ENCODE data around the gene POLD3. TPM values are rescaled to one million over a fixed set of nuclear protein-coding genes. Genes with fewer than 3 reads are reported as not detected.
"Not testable (repeated sequence)": the region's sequence is repeated elsewhere in the genome, so short reads cannot be mapped to it uniquely, and the experiment has no call there.

The POLD3 gene
- polyA plus RNA-seq, 2 donors, result 6.0 to 7.2 TPM

GRCh38 chr11:74579577-74580270, 12.7 kb upstream of the POLD3 start:
- H3K27me3 ChIP-seq (ENCODE audit: control insufficient read depth in 1 of 2, insufficient read depth in 2 of 2, low read length in 2 of 2), result no peaks in the 10 kb centered on the region
- WGBS, 2 donors, result 72 to 76% methylated on average over 6 of the region's 6 CpGs
- H3K4me3 ChIP-seq (ENCODE audit: low read depth in 1 of 2, low read length in 2 of 2), result no peak overlapping the region
- no peaks in the 10 kb centered on the region for H3K9me3 ChIP-seq (ENCODE audit: control insufficient read depth in 2 of 2, insufficient read depth in 1 of 2, low read depth in 1 of 2, low read length in 1 of 2)
- H3K27ac ChIP-seq (ENCODE audit: low read depth in 2 of 2, low read length in 1 of 2), result no peak overlapping the region
- H3K36me3 ChIP-seq (ENCODE audit: control insufficient read depth in 2 of 2, insufficient read depth in 2 of 2, low read length in 1 of 2), result no peaks in the 10 kb centered on the region
- no peaks in the 10 kb centered on the region for H3K4me1 ChIP-seq (ENCODE audit: control insufficient read depth in 2 of 2, insufficient read depth in 2 of 2, low read length in 1 of 2)

GRCh38 chr11:74581954-74582547, 10.3 kb upstream of the POLD3 start:
- H3K9me3 ChIP-seq (ENCODE audit: control insufficient read depth in 2 of 2, insufficient read depth in 1 of 2, low read depth in 1 of 2, low read length in 1 of 2), result no peaks in the 10 kb centered on the region
- no peaks in the 10 kb centered on the region for H3K36me3 ChIP-seq (ENCODE audit: control insufficient read depth in 2 of 2, insufficient read depth in 2 of 2, low read length in 1 of 2)
- H3K27ac ChIP-seq (ENCODE audit: low read depth in 2 of 2, low read length in 1 of 2), result no peak overlapping the region
- no peak overlapping the region for H3K4me3 ChIP-seq (ENCODE audit: low read depth in 1 of 2, low read length in 2 of 2)
- WGBS, 2 donors, result 79 to 93% methylated on average over 4 of the region's 4 CpGs
- no peaks in the 10 kb centered on the region for H3K27me3 ChIP-seq (ENCODE audit: control insufficient read depth in 1 of 2, insufficient read depth in 2 of 2, low read length in 2 of 2)
- no peaks in the 10 kb centered on the region for H3K4me1 ChIP-seq (ENCODE audit: control insufficient read depth in 2 of 2, insufficient read depth in 2 of 2, low read length in 1 of 2)

DNA sequence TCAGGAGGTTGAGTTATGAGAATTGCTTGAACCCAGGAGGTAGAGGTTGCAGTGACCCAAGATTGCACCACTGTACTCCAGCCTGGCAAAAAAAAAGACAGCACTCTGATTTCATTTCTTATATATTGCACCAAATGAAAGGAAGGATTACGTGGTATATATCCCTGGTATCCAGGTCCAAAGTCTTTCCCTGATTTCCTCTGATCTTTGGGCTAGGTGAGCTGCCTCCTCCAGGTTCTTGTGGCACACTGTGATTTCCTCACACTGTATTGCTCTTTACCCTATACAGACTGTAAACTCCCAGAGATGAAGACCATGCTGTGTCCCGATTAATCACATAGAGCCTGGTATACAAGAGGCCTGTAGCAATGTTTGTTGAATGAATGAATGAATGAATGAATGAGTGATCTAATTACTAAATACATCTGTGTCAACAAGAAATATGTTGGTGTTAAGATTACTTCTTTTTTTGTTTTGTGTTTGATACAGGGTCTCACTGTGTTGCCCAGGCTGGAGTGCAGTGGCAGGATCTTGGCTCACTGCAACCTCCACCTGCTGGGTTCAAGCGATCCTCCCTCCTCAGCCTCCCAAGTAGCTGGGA, 9.3 kb upstream of the POLD3 start:
- no peak overlapping the region for H3K27ac ChIP-seq (ENCODE audit: low read depth in 2 of 2, low read length in 1 of 2)

DNA sequence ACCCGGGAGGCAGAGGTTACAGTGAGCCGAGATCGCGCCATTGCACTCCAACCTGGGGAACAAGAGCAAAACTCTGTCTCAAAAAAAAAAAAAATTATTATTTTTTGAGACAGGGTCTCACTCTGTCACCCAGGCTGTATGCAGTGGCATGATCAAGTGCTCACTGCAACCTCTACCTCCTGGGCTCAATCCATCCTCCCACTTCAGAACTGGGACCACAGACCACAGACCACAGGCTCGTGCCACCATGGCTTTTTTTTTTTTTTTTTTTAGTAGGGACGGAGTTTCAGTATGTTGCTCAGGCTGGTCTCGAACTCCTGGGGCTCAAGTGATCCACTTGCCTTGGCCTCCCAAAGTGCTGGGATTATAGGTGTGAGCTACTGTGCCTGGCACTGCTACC, 1.9 kb upstream of the POLD3 start:
- H3K4me3 ChIP-seq (ENCODE audit: low read depth in 1 of 2, low read length in 2 of 2); H3K36me3 ChIP-seq (ENCODE audit: control insufficient read depth in 2 of 2, insufficient read depth in 2 of 2, low read length in 1 of 2); H3K27ac ChIP-seq (ENCODE audit: low read depth in 2 of 2, low read length in 1 of 2); H3K4me1 ChIP-seq (ENCODE audit: control insufficient read depth in 2 of 2, insufficient read depth in 2 of 2, low read length in 1 of 2); H3K9me3 ChIP-seq (ENCODE audit: control insufficient read depth in 2 of 2, insufficient read depth in 1 of 2, low read depth in 1 of 2, low read length in 1 of 2); H3K27me3 ChIP-seq (ENCODE audit: control insufficient read depth in 1 of 2, insufficient read depth in 2 of 2, low read length in 2 of 2): not testable (repeated sequence)
- 89 to 90% methylated on average over 7 of the region's 7 CpGs for WGBS, 2 donors

More for the DNA sequence above, 9.3 kb upstream of the POLD3 start:
- H3K4me3 ChIP-seq (ENCODE audit: low read depth in 1 of 2, low read length in 2 of 2), result no peak overlapping the region
- H3K9me3 ChIP-seq (ENCODE audit: control insufficient read depth in 2 of 2, insufficient read depth in 1 of 2, low read depth in 1 of 2, low read length in 1 of 2), result no peaks in the 10 kb centered on the region
- no peaks in the 10 kb centered on the region for H3K27me3 ChIP-seq (ENCODE audit: control insufficient read depth in 1 of 2, insufficient read depth in 2 of 2, low read length in 2 of 2)
- 77 to 81% methylated on average over 3 of the region's 3 CpGs for WGBS, 2 donors
- no peaks in the 10 kb centered on the region for H3K36me3 ChIP-seq (ENCODE audit: control insufficient read depth in 2 of 2, insufficient read depth in 2 of 2, low read length in 1 of 2)
- no peaks in the 10 kb centered on the region for H3K4me1 ChIP-seq (ENCODE audit: control insufficient read depth in 2 of 2, insufficient read depth in 2 of 2, low read length in 1 of 2)

DNA sequence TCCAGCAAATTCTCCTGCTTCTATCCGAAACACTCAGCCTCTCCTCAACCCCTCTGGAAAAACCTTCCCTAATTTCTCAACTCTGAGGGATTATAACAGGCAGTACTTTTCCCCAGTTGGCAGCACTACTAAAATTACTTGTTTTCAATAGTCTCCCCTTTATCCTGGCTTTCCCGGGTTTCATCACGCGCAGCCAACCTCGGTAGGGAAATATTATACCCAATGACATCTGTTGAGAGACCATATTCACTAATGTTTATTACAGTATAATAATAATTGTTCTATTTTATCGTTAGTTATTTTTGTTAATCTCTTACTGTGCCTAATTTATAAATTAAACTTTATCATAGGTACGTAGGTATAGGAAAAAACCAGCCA, 330 bp upstream of the POLD3 start:
- no peaks in the 10 kb centered on the region for H3K27me3 ChIP-seq (ENCODE audit: control insufficient read depth in 1 of 2, insufficient read depth in 2 of 2, low read length in 2 of 2)
- no peaks in the 10 kb centered on the region for H3K36me3 ChIP-seq (ENCODE audit: control insufficient read depth in 2 of 2, insufficient read depth in 2 of 2, low read length in 1 of 2)
- H3K27ac ChIP-seq (ENCODE audit: low read depth in 2 of 2, low read length in 1 of 2), result peak overlapping the region in 1 of 2 donors; percentile 76
- H3K4me3 ChIP-seq (ENCODE audit: low read depth in 1 of 2, low read length in 2 of 2), result peak overlapping the region in 1 of 2 donors; percentile 93
- WGBS, 2 donors, result 12 to 13% methylated on average over 7 of the region's 7 CpGs
- H3K4me1 ChIP-seq (ENCODE audit: control insufficient read depth in 2 of 2, insufficient read depth in 2 of 2, low read length in 1 of 2), result no peaks in the 10 kb centered on the region
- H3K9me3 ChIP-seq (ENCODE audit: control insufficient read depth in 2 of 2, insufficient read depth in 1 of 2, low read depth in 1 of 2, low read length in 1 of 2), result no peaks in the 10 kb centered on the region

DNA sequence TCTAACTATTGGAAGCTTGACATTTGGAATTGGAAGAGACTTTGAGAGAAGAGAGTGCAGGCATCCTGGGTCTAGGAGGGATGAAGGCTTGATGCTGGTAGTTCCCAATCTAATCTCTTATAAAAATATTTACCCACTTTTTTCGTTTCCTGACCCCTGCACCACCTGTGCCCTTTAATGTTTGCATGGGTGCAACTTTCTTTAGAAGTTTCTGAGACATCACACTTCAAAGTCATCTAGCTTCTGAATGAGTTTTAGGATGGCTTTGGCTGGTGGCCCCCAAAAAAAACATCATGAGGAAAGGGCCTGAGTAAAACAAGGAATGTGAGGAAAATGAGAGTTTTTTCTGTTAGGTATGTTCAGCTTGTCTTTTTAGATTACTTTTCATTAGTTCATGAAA, 1.1 kb downstream of the POLD3 start:
- Histone ChIP-seq H3K27ac (ENCODE audit: low read depth in 2 of 2, low read length in 1 of 2) (no peak overlapping the region), H3K4me1 (ENCODE audit: control insufficient read depth in 2 of 2, insufficient read depth in 2 of 2, low read length in 1 of 2) (no peaks in the 10 kb centered on the region), H3K36me3 (ENCODE audit: control insufficient read depth in 2 of 2, insufficient read depth in 2 of 2, low read length in 1 of 2) (no peaks in the 10 kb centered on the region), H3K4me3 (ENCODE audit: low read depth in 1 of 2, low read length in 2 of 2) (peak overlapping the region; percentile 93 to 95), H3K27me3 (ENCODE audit: control insufficient read depth in 1 of 2, insufficient read depth in 2 of 2, low read length in 2 of 2) (no peaks in the 10 kb centered on the region), H3K9me3 (ENCODE audit: control insufficient read depth in 2 of 2, insufficient read depth in 1 of 2, low read depth in 1 of 2, low read length in 1 of 2) (no peaks in the 10 kb centered on the region)
- 0 to 5% methylated on average over 1 of the region's 1 CpG for WGBS, 2 donors

DNA sequence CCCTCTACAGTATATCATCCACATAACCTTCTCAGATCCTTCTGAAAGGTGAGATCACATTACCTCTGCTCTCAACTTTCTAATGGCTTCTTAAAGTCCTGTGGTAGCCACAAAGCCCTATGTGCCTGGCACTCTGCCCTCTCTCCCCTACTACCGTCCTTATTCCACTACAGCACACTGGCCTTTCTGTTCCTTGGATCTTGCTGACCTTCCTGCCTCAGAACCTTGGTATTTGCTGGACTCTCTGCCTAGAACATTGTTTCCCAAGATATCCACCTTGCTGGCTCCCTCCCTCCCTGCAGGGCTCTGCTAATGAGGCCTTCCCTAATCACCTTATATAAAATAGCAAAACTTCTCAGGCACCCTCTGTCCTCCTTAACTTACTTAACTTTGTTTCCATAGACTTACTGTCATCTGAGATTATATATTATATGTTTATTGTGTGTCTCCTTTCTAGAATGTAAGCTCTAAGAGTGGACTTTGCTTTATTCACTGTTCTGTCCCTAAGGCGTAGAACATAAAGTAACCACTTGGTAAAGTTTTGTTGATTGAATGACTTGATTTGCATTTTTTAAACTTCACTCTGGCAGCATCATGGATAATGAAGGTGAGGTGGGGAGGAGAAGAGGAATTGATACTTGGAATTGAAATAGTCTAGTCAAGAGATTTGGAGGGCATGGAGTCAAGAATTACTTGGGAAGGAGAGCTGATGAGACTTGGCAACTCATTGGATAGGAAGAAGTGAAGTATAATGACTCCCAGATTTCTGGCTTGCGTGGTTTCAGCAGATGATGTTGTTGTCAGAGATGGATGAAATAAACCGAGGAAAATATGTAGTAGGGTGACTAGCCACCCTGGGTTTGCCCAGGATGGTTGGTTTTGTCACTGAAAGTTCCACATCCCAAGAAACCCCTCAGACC, 10.5 kb downstream of the POLD3 start:
- WGBS, 2 donors, result 83 to 84% methylated on average over 4 of the region's 4 CpGs
- Histone ChIP-seq H3K36me3 (ENCODE audit: control insufficient read depth in 2 of 2, insufficient read depth in 2 of 2, low read length in 1 of 2) (peaks cover 2 to 4% of the 10 kb centered on the region in 2 donors), H3K9me3 (ENCODE audit: control insufficient read depth in 2 of 2, insufficient read depth in 1 of 2, low read depth in 1 of 2, low read length in 1 of 2) (no peaks in the 10 kb centered on the region), H3K27me3 (ENCODE audit: control insufficient read depth in 1 of 2, insufficient read depth in 2 of 2, low read length in 2 of 2) (no peaks in the 10 kb centered on the region), H3K4me1 (ENCODE audit: control insufficient read depth in 2 of 2, insufficient read depth in 2 of 2, low read length in 1 of 2) (no peaks in the 10 kb centered on the region), H3K4me3 (ENCODE audit: low read depth in 1 of 2, low read length in 2 of 2) (no peak overlapping the region), H3K27ac (ENCODE audit: low read depth in 2 of 2, low read length in 1 of 2) (peak overlapping the region in 1 of 2 donors; percentile 3)

DNA sequence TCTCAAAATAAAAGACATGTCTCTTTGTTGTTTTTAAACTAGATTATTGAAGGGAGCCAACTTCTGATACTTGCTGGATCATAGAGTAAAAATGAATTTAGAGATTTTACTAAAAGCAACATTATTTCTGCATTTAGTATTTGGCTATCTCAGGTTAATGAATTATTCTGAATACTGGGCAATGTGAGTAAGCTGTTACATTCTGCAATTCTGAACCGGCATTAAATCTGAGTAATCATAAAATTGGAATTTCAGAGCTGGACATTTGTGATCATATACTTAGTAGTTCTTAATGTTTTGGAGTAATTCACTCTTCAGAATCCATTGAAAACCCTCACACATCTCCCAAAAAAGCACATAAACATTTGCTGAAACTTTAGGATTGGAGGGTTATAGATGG, 11.5 kb downstream of the POLD3 start:
- H3K4me3 ChIP-seq (ENCODE audit: low read depth in 1 of 2, low read length in 2 of 2), result no peak overlapping the region
- H3K36me3 ChIP-seq (ENCODE audit: control insufficient read depth in 2 of 2, insufficient read depth in 2 of 2, low read length in 1 of 2), result peaks cover 2 to 4% of the 10 kb centered on the region in 2 donors
- H3K27ac ChIP-seq (ENCODE audit: low read depth in 2 of 2, low read length in 1 of 2), result no peak overlapping the region
- H3K4me1 ChIP-seq (ENCODE audit: control insufficient read depth in 2 of 2, insufficient read depth in 2 of 2, low read length in 1 of 2), result no peaks in the 10 kb centered on the region
- WGBS, 2 donors, result 83 to 87% methylated on average over 1 of the region's 1 CpG
- H3K9me3 ChIP-seq (ENCODE audit: control insufficient read depth in 2 of 2, insufficient read depth in 1 of 2, low read depth in 1 of 2, low read length in 1 of 2), result no peaks in the 10 kb centered on the region
- H3K27me3 ChIP-seq (ENCODE audit: control insufficient read depth in 1 of 2, insufficient read depth in 2 of 2, low read length in 2 of 2), result no peaks in the 10 kb centered on the region

DNA sequence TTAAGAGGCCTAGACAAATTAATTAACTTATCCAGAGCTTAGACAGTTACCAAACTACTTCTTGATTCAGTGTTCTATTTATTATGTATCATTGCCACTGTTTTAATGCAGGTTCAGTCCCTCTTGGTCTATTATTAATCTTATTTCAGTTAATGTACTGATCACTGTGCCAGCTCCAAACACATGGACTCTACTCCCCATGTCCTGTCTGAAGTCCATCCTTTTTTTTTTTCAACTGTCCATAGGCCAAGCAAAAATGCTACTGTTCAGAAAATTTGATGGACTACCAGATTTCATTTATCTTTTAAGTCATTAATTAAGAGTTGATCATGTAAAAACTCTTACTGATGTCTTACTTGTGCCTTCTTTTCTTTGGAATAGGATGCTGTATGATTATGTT, 11.9 kb downstream of the POLD3 start:
- H3K4me3 ChIP-seq (ENCODE audit: low read depth in 1 of 2, low read length in 2 of 2), result no peak overlapping the region
- no peaks in the 10 kb centered on the region for H3K27me3 ChIP-seq (ENCODE audit: control insufficient read depth in 1 of 2, insufficient read depth in 2 of 2, low read length in 2 of 2)
- H3K9me3 ChIP-seq (ENCODE audit: control insufficient read depth in 2 of 2, insufficient read depth in 1 of 2, low read depth in 1 of 2, low read length in 1 of 2), result no peaks in the 10 kb centered on the region
- H3K36me3 ChIP-seq (ENCODE audit: control insufficient read depth in 2 of 2, insufficient read depth in 2 of 2, low read length in 1 of 2), result peaks cover 2 to 4% of the 10 kb centered on the region in 2 donors
- H3K4me1 ChIP-seq (ENCODE audit: control insufficient read depth in 2 of 2, insufficient read depth in 2 of 2, low read length in 1 of 2), result no peaks in the 10 kb centered on the region
- no peak overlapping the region for H3K27ac ChIP-seq (ENCODE audit: low read depth in 2 of 2, low read length in 1 of 2)

Data from esophagus (tissue), 2 donors.